HG02885 (cell line): ENCODE results near the gene CASZ1.

Experiments used
- ATAC-seq: cut with Tn5 transposase; IDR thresholded peaks from one replicate; pipeline ENCODE4 v1.9.1; 2021; ENCODE audit warnings: mild to moderate bottlenecking; ENCODE audit not compliant: unreplicated experiment, poor library complexity

The CASZ1 gene

GRCh38 chr1:10597492-10598388 is 198.7 kb downstream of the CASZ1 start:
- no peak for ATAC-seq

DNA sequence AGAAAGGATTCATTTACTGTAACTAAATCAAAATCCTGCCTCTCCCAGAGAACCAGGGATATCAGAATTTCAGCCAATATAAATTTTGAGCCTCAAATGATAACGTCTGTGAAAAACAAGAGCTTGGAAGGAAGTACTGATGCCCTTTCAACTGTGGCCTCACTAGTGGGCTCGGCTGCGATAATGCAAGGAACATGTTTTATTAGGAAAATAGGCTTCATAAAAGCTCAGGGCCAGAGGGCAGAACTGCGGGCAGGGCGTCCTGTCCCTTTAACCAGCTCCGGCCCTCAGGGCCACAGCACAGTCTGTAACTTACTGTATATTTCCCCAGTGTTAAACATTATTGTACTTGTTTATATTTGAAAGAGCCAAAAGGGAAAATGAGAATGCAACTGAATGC is 199.7 kb downstream of the CASZ1 start:
- ATAC-seq, result no peak

GRCh38 chr1:10594595-10595223 is 201.7 kb downstream of the CASZ1 start:
- ATAC-seq, result no peak

DNA sequence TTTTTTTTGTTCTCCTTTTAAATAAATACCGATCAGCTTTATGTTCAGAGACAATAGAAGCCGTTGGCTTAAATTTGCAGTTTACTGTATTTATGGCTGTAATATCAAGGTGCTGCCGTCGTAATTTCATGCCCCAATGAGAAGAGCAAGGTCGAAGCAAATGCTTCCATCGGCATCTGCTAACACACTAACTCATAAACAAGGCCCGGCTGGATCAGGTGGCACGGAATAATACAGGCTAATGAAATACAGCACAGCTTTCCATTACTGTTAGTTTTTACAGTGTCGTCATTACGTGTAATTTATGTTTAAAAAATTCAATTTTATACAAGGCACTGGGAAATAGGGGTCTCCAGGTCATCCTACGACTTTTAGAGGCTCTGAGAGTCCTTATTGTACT is 202.7 kb downstream of the CASZ1 start:
- ATAC-seq, result no peak

DNA sequence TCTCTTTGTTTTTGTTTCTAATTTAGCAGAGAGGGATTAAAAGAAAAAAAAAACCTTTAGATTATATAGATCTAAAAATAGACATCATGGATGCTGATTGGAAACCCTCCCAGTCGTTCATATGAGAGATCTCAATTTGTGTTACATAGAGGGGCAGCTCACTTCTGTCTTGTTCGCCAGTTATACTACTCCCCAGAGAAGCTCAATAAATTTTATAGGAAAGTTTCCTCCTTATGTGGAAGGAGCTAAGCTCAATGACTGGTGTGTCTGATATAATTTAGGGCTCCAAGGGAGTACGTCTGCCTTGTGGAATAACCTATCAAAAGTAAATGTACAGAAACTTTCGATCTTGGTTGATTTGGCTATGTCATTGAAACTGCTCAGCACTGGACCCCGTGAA is 204.1 kb downstream of the CASZ1 start:
- ATAC-seq, result no peak

DNA sequence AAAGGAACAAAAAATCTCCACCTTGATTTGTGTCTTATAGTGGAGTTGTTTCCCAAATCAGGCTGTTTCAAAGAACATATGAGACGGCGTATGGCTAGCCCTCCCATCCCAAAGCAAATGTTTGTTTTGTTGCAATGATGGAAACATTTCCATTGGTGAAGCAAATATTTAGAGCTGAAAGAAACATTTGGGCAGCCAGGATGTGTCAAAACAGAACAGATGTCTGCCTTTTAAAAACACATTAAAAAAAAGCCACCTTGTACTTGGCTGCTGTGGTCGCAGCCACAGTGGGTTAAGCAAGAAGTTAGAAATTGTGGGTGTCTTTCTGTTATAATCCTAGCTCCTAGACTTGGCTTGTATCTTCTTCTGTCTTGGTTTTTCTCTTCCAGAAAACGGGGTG is 205.4 kb downstream of the CASZ1 start:
- no peak for ATAC-seq

GRCh38 chr1:10589074-10589473 is 207.4 kb downstream of the CASZ1 start:
- ATAC-seq, result no peak

DNA sequence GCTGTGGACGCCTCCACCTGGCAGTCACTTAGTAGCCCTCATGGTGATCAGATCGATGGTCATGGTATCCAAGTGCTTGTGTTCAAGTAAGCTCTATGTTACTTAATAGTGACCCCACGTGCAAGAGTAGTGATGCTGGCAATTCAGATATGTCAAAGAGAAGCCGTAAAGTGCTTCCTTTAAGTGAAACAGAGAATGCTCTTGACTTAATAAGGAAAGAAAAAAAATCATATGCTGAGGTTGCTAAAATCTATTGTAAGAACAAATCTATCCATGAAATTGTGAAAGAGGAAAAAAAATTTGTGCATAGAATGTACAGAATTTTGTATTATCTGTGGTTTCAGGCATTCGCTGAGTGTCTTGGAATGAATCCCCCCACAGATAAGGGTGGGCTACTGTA is 207.8 kb downstream of the CASZ1 start:
- no peak for ATAC-seq
